SK-N-SH treated with all-trans-retinoic acid at 6 μM for 48 hours (cell line): ENCODE data around the gene CCAR1.

ENCODE experiments used
- ATAC-seq: fragments of 200-7000 bp; cut with Tn5 transposase; 3 replicates; pipeline ENCODE4 v1.9.1; 2020; ENCODE audit warnings: mild to moderate bottlenecking, moderate library complexity
- BACH2 ChIP-seq: fragments of 250-450 bp; sonication (Bioruptor Pico); IDR thresholded peaks from 2 replicates; pipeline ENCODE4 v1.9.0; 2021; ENCODE audit warnings: mild to moderate bottlenecking, borderline replicate concordance
- CREB5 ChIP-seq: fragments of 250-450 bp; sonication (Bioruptor Pico); IDR thresholded peaks from 2 replicates; pipeline ENCODE4 v1.5.1; 2020; ENCODE audit warnings: low read depth, mild to moderate bottlenecking, moderate library complexity
- CSDC2 ChIP-seq: fragments of 250-450 bp; sonication (Bioruptor Pico); IDR thresholded peaks from 2 replicates; pipeline ENCODE4 v1.5.0; 2020; ENCODE audit warnings: mild to moderate bottlenecking, moderate library complexity
- ESRRG ChIP-seq: fragments of 250-450 bp; sonication (Bioruptor Pico); IDR thresholded peaks from 2 replicates; pipeline ENCODE4 v1.6.1; 2021; ENCODE audit warnings: mild to moderate bottlenecking
- ISL1 ChIP-seq: fragments of 250-450 bp; sonication (Bioruptor Pico); IDR thresholded peaks from 2 replicates; pipeline ENCODE4 v2.1.2; 2022; ENCODE audit warnings: mild to moderate bottlenecking, moderate library complexity
- OSR1 ChIP-seq: fragments of 250-450 bp; sonication (Bioruptor Pico); IDR thresholded peaks from 2 replicates; pipeline ENCODE4 v1.8.0; 2022; ENCODE audit warnings: moderate library complexity, mild to moderate bottlenecking, inconsistent platforms
- PPARA ChIP-seq: fragments of 250-450 bp; sonication (Bioruptor Pico); IDR thresholded peaks from 2 replicates; pipeline ENCODE4 v1.5.0; 2020; ENCODE audit warnings: mild to moderate bottlenecking, borderline replicate concordance
- RARB ChIP-seq: fragments of 250-450 bp; sonication (Bioruptor Pico); IDR thresholded peaks from 2 replicates; pipeline ENCODE4 v1.8.0; 2021; ENCODE audit warnings: mild to moderate bottlenecking, moderate library complexity
- TCF4 ChIP-seq: fragments of 250-450 bp; sonication (Bioruptor Pico); IDR thresholded peaks from 2 replicates; pipeline ENCODE4 v1.8.0; 2021; ENCODE audit warnings: mild to moderate bottlenecking, moderate library complexity, borderline replicate concordance
- TOX ChIP-seq: fragments of 250-450 bp; sonication (Bioruptor Pico); IDR thresholded peaks from 2 replicates; pipeline ENCODE4 v1.8.0; 2021; ENCODE audit warnings: mild to moderate bottlenecking, moderate library complexity, borderline replicate concordance
- TSHZ2 ChIP-seq: fragments of 250-450 bp; sonication (Bioruptor Pico); IDR thresholded peaks from 2 replicates; pipeline ENCODE4 v1.5.0; 2020; ENCODE audit warnings: mild to moderate bottlenecking, moderate library complexity
- ZC3H10 ChIP-seq: fragments of 250-450 bp; sonication (Bioruptor Pico); IDR thresholded peaks from 2 replicates; pipeline ENCODE4 v1.5.1; 2021; ENCODE audit warnings: mild to moderate bottlenecking, moderate library complexity
- ZFP3 ChIP-seq: fragments of 250-450 bp; sonication (Bioruptor Pico); IDR thresholded peaks from 2 replicates; pipeline ENCODE4 v1.5.0; 2020; ENCODE audit warnings: mild to moderate bottlenecking, moderate library complexity
- ZFP30 ChIP-seq: fragments of 450-650 bp; formaldehyde crosslinking; IDR thresholded peaks from 2 replicates; pipeline ENCODE4 v1.5.0; 2022; ENCODE audit warnings: mild to moderate bottlenecking, moderate library complexity
- ZNF565 ChIP-seq: fragments of 450-650 bp; formaldehyde crosslinking; conservative IDR thresholded peaks from 2 replicates; pipeline ENCODE4 v1.5.0; 2020; ENCODE audit warnings: low read depth, mild to moderate bottlenecking, moderate library complexity
- ZNF70 ChIP-seq: fragments of 450-650 bp; formaldehyde crosslinking; IDR thresholded peaks from 2 replicates; pipeline ENCODE4 v1.5.0; 2020; ENCODE audit warnings: mild to moderate bottlenecking, moderate library complexity
- ZNF8 ChIP-seq: fragments of 450-650 bp; formaldehyde crosslinking; IDR thresholded peaks from 2 replicates; pipeline ENCODE4 v1.5.0; 2020; ENCODE audit warnings: mild to moderate bottlenecking, moderate library complexity
- TF ChIP-seq, protein P1 (sequence below): fragments of 250-450 bp; sonication (Bioruptor Pico); IDR thresholded peaks from 2 replicates; pipeline ENCODE4 v1.5.1; 2021; ENCODE audit warnings: mild to moderate bottlenecking, moderate library complexity
- TF ChIP-seq, protein P2 (sequence below): fragments of 250-450 bp; sonication (Bioruptor Pico); IDR thresholded peaks from 2 replicates; pipeline ENCODE4 v1.8.0; 2021; ENCODE audit warnings: low read depth, mild to moderate bottlenecking, moderate library complexity, borderline replicate concordance

Gene CCAR1

GRCh38 chr10:68752711-68753350, 31.8 kb downstream of the CCAR1 start:
- TF ChIP-seq CREB5 (no peak), ZNF70 (CRISPR knock-in tag) (no peak), TSHZ2 (CRISPR knock-in tag) (no peak), ESRRG (no peak), ZC3H10 (CRISPR knock-in tag) (no peak), PPARA (CRISPR knock-in tag) (no peak), TOX (CRISPR knock-in tag) (no peak), CSDC2 (CRISPR knock-in tag) (no peak), OSR1 (no peak), ZNF565 (no peak)
- TF ChIP-seq, protein P1, sequence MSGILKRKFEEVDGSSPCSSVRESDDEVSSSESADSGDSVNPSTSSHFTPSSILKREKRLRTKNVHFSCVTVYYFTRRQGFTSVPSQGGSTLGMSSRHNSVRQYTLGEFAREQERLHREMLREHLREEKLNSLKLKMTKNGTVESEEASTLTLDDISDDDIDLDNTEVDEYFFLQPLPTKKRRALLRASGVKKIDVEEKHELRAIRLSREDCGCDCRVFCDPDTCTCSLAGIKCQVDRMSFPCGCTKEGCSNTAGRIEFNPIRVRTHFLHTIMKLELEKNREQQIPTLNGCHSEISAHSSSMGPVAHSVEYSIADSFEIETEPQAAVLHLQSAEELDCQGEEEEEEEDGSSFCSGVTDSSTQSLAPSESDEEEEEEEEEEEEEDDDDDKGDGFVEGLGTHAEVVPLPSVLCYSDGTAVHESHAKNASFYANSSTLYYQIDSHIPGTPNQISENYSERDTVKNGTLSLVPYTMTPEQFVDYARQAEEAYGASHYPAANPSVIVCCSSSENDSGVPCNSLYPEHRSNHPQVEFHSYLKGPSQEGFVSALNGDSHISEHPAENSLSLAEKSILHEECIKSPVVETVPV (CRISPR knock-in tag), result no peak
- TF ChIP-seq, all 23 proteins: peak for 0
- no peak for ATAC-seq

- no peak for ATAC-seq
- no peak for TF ChIP-seq ZFP3 (CRISPR knock-in tag)
- TF ChIP-seq, protein P2, sequence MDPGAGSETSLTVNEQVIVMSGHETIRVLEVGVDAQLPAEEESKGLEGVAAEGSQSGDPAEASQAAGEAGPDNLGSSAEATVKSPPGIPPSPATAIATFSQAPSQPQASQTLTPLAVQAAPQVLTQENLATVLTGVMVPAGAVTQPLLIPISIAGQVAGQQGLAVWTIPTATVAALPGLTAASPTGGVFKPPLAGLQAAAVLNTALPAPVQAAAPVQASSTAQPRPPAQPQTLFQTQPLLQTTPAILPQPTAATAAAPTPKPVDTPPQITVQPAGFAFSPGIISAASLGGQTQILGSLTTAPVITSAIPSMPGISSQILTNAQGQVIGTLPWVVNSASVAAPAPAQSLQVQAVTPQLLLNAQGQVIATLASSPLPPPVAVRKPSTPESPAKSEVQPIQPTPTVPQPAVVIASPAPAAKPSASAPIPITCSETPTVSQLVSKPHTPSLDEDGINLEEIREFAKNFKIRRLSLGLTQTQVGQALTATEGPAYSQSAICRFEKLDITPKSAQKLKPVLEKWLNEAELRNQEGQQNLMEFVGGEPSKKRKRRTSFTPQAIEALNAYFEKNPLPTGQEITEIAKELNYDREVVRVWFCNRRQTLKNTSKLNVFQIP (CRISPR knock-in tag), result no peak
- TF ChIP-seq ISL1 (CRISPR knock-in tag), result no peak
- TF ChIP-seq OSR1, result no peak
Measured at GRCh38 chr10:68756246-68756645, 35.2 kb downstream of the CCAR1 start.

DNA sequence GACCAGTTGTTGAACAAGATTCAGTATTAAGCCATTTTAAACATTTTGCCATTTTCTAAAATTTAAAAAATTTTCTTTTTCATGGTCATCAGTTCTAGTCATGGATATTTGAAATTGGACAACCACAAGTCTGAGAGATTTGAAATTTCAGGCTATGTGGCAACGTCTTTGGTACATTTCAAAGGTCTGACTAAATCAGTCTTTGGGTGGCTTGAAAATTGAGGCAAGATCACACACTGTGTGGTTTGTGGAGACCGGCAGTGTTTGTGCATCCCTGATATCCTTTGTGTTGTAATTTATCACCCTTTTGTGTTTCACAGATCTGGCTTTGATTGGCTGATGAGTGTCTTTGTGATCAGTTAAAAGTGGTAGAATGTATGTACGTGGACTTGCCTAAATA, 35.7 kb downstream of the CCAR1 start:
- no peak for ATAC-seq
- TF ChIP-seq ZC3H10 (CRISPR knock-in tag) (no peak), RARB (CRISPR knock-in tag) (no peak), ISL1 (CRISPR knock-in tag) (no peak), ZNF565 (no peak), ZNF8 (CRISPR knock-in tag) (no peak), ESRRG (no peak), BACH2 (no peak), ZNF70 (CRISPR knock-in tag) (no peak), ZFP30 (CRISPR knock-in tag) (no peak), PPARA (CRISPR knock-in tag) (no peak), TCF4 (CRISPR knock-in tag) (no peak), OSR1 (no peak), CSDC2 (CRISPR knock-in tag) (no peak), TSHZ2 (CRISPR knock-in tag) (no peak), ZFP3 (CRISPR knock-in tag) (no peak), CREB5 (no peak)
- TF ChIP-seq, protein P1 (CRISPR knock-in tag), result no peak
- TF ChIP-seq, protein P2 (CRISPR knock-in tag), result no peak
